A549 (cell line): ENCODE data around the gene TIGD1. TPM values are rescaled to one million over a fixed set of nuclear protein-coding genes. Genes with fewer than 3 reads are reported as not detected.

Experiments
- ATAC-seq, 2 experiments: fragments of 200-7000 bp in 1 of 2; fragments of >200 bp in 1 of 2; cut with Nextera tagmentation in 1 of 2; cut with Tn5 transposase in 1 of 2; 3 replicates each; pipeline versions ENCODE4 v1.8.0 to v1.9.1; 2018 to 2020; ENCODE audit warnings: mild to moderate bottlenecking in 1 of 2, moderate library complexity in 1 of 2
- CTCF ChIA-PET: fragments of 300-600 bp; sonication (Branson Sonifier 250); formaldehyde crosslinking; extraction: SDS; loops from one replicate; lab custom pipeline; 2021; ENCODE audit warnings: antibody characterized with exemption, inconsistent platforms; lab: Yijun Ruan, JAX
- POLR2A ChIA-PET: fragments of 350-600 bp; formaldehyde crosslinking; extraction: SDS; loops from one replicate; lab custom pipeline; 2021; ENCODE audit warnings: antibody characterized with exemption, inconsistent platforms; lab: Yijun Ruan, JAX
- DNase-seq, 2 experiments: peaks; one replicate each; pipeline versions ENCODE4 v3.0.0 to v3.0.0-alpha.2; 2011 to 2016; ENCODE audit warnings: low read depth in 1 of 2, low spot score in 1 of 2
- FAIRE-seq: peaks from 2 replicates; lab custom pipeline; 2011; peaks lifted over from hg19 to GRCh38; lab: Jason Lieb, UNC
- H3K27ac ChIP-seq, 2 experiments: fragments of >200 bp; sonication (Bioruptor Twin); formaldehyde crosslinking; 3 replicates each; pipeline ENCODE4 v1.5.1; 2016 to 2017
- H3K4me1 ChIP-seq: fragments of >200 bp; sonication (Bioruptor Twin); formaldehyde crosslinking; 3 replicates; pipeline ENCODE4 v1.6.1; 2016
- H3K4me2 ChIP-seq: fragments of >200 bp; sonication (Bioruptor Twin); formaldehyde crosslinking; 3 replicates; pipeline ENCODE4 v1.6.1; 2016
- H3K4me3 ChIP-seq: fragments of >200 bp; sonication (Bioruptor Twin); formaldehyde crosslinking; 3 replicates; pipeline ENCODE4 v1.5.1; 2016
- H3K9me3 ChIP-seq: fragments of >200 bp; sonication (Bioruptor Twin); formaldehyde crosslinking; 3 replicates; pipeline ENCODE4 v1.6.1; 2016
- CEBPB ChIP-seq, 2 experiments: fragments of >200 bp in 1 of 2; sonication (Bioruptor Twin) in 1 of 2; formaldehyde crosslinking in 1 of 2; IDR thresholded peaks; 2 replicates each; pipeline ENCODE4 v1.6.1; 2012 to 2016
- CTCF ChIP-seq: fragments of >200 bp; sonication (Bioruptor Twin); formaldehyde crosslinking; IDR thresholded peaks from 3 replicates; pipeline ENCODE4 v1.5.1; 2016
- ESRRA ChIP-seq: fragments of 150-350 bp; IDR thresholded peaks from 2 replicates; pipeline ENCODE4 v1.6.1; 2014; ENCODE audit warnings: mild to moderate bottlenecking, low read length, borderline replicate concordance
- FOSB ChIP-seq: fragments of 250-450 bp; sonication (Bioruptor Pico); IDR thresholded peaks from 2 replicates; pipeline ENCODE4 v1.5.0; 2020; ENCODE audit warnings: mild to moderate bottlenecking, moderate library complexity
- FOSL2 ChIP-seq, 2 experiments: fragments of 450-650 bp in 1 of 2; fragments of >200 bp in 1 of 2; sonication (Bioruptor Twin) in 1 of 2; formaldehyde crosslinking; IDR thresholded peaks; 2 replicates each; pipeline versions ENCODE4 v1.5.0 to v1.6.1; 2016 to 2020; ENCODE audit warnings: mild to moderate bottlenecking in 1 of 2, moderate library complexity in 1 of 2
- GATA3 ChIP-seq: IDR thresholded peaks from 2 replicates; pipeline ENCODE4 v1.6.1; 2012; ENCODE audit warnings: borderline replicate concordance
- HMGXB4 ChIP-seq: fragments of 250-450 bp; sonication (Bioruptor Pico); IDR thresholded peaks from 2 replicates; pipeline ENCODE4 v1.5.0; 2021; ENCODE audit warnings: mild to moderate bottlenecking, moderate library complexity, borderline replicate concordance
- JUNB ChIP-seq: fragments of >200 bp; sonication (Bioruptor Twin); formaldehyde crosslinking; IDR thresholded peaks from 2 replicates; pipeline ENCODE4 v1.6.1; 2016
- KDM1A ChIP-seq: fragments of 200-600 bp; sonication (generic); IDR thresholded peaks from 2 replicates; pipeline ENCODE4 v1.6.1; 2016; ENCODE audit warnings: low read depth, mild to moderate bottlenecking
- NFE2L2 ChIP-seq: fragments of 150-350 bp; conservative IDR thresholded peaks from 2 replicates; pipeline ENCODE4 v1.6.1; 2014; ENCODE audit warnings: low read length
- NPAS2 ChIP-seq: fragments of 250-450 bp; sonication (Bioruptor Pico); IDR thresholded peaks from 2 replicates; pipeline ENCODE4 v1.8.0; 2022; ENCODE audit warnings: mild to moderate bottlenecking, moderate library complexity, borderline replicate concordance
- NR3C1 ChIP-seq: fragments of >200 bp; sonication (Bioruptor Twin); formaldehyde crosslinking; IDR thresholded peaks from 3 replicates; pipeline ENCODE4 v1.6.1; 2017
- POLR2A ChIP-seq: IDR thresholded peaks from 2 replicates; pipeline ENCODE4 v1.6.1; 2012; ENCODE audit warnings: mild to moderate bottlenecking, low read length
- RAD21 ChIP-seq, 2 experiments: fragments of >200 bp in 1 of 2; sonication (Bioruptor Twin) in 1 of 2; formaldehyde crosslinking in 1 of 2; IDR thresholded peaks in 1 of 2; conservative IDR thresholded peaks in 1 of 2; 2 replicates in 1 of 2; 3 replicates in 1 of 2; pipeline ENCODE4 v1.6.1; 2012 to 2018; ENCODE audit warnings: inconsistent platforms in 1 of 2
- RARB ChIP-seq: fragments of 250-450 bp; sonication (Bioruptor Pico); IDR thresholded peaks from 2 replicates; pipeline ENCODE4 v1.8.0; 2021; ENCODE audit warnings: mild to moderate bottlenecking, moderate library complexity
- RFX5 ChIP-seq: fragments of 450-650 bp; IDR thresholded peaks from 2 replicates; pipeline ENCODE4 v1.7.1; 2014; ENCODE audit warnings: antibody characterized with exemption, mild to moderate bottlenecking, moderate library complexity
- RNF2 ChIP-seq: fragments of 200-600 bp; sonication (generic); IDR thresholded peaks from 2 replicates; pipeline ENCODE4 v1.6.1; 2016; ENCODE audit warnings: low read depth, mild to moderate bottlenecking, antibody characterized with exemption, moderate library complexity, borderline replicate concordance
- SMC3 ChIP-seq: fragments of >200 bp; sonication (Bioruptor Twin); formaldehyde crosslinking; IDR thresholded peaks from 3 replicates; pipeline ENCODE4 v1.6.1; 2018; ENCODE audit warnings: inconsistent platforms
- ZSCAN20 ChIP-seq: fragments of 250-450 bp; sonication (Bioruptor Pico); IDR thresholded peaks from 2 replicates; pipeline ENCODE4 v1.8.0; 2022; ENCODE audit warnings: mild to moderate bottlenecking, moderate library complexity
- WGBS: methylation state at CpG from one replicate; pipeline ENCODE4 v1.1.6; 2017; ENCODE audit errors: missing lambda C conversion rate; 5-methylcytosine and 5-hydroxymethylcytosine counted together
- polyA plus RNA-seq, 4 experiments: library from polyadenylated mRNA; depleted of rRNA in 3 of 4; stranded (reverse); fragments of >200 nt; fragmentation: RNase III in 1 of 4; extraction: RNeasy Plus Mini Kit Qiagen cat#74134 plus additional on column Dnase treatment in 1 of 4; gene quantifications; 2 replicates in 3 of 4; 3 replicates in 1 of 4; pipeline ENCODE4 v1.2.3, GENCODE V29; 2011 to 2017
- TF ChIP-seq, protein P1 (sequence below): IDR thresholded peaks from 2 replicates; pipeline ENCODE4 v1.6.1; 2012
- TF ChIP-seq, protein P2 (sequence below): IDR thresholded peaks from 2 replicates; pipeline ENCODE4 v1.6.1; 2012; ENCODE audit warnings: low read depth, borderline replicate concordance

Gene TIGD1
- polyA plus RNA-seq, 2 of the 4 experiments (the other 2 are of a cell fraction) = 5.7 to 10.5 TPM

- FAIRE-seq (no peak), DNase-seq (no peak), ATAC-seq (no peak)
- peaks cover 17% of the 10 kb centered on the region; the same call in 1 of the 3 replicates for H3K4me1 ChIP-seq
- TF ChIP-seq NFE2L2 = no peak
- no peak for TF ChIP-seq JUNB
- no peak for TF ChIP-seq RARB
- no peak for TF ChIP-seq KDM1A
- no peak for TF ChIP-seq HMGXB4 (CRISPR knock-in tag)
- no peak for TF ChIP-seq ESRRA
- TF ChIP-seq NR3C1 = no peak
- no peak for TF ChIP-seq NPAS2 (CRISPR knock-in tag)
- TF ChIP-seq FOSB (CRISPR knock-in tag) = no peak
- TF ChIP-seq RFX5 = no peak
- TF ChIP-seq POLR2A = no peak
- no peak for TF ChIP-seq RNF2
- TF ChIP-seq FOSL2 (IDR thresholded peaks at IDR 0.05) = no peak
- no peak for TF ChIP-seq FOSL2 (CRISPR knock-in tag; IDR thresholded peaks at IDR 0.05)
- no peak for TF ChIP-seq CEBPB (IDR thresholded peaks at IDR 0.05)
- no peak for TF ChIP-seq GATA3
- H3K4me3 ChIP-seq = no peak overlapping the region
- ChIA-PET CTCF (interaction anchor here (0.9 to 8.2 kb wide), 21 partner anchors 8 to 724 kb away, joined by 3 to 107 read pairs (median 5); no protein-coding TSS in a partner anchor), POLR2A (interaction anchor here (2.6 kb wide), 1 partner anchor 26 kb away, joined by 13 read pairs; the partner anchor contains the start of genes EIF4E2 and TIGD1)
- H3K27ac ChIP-seq = no peak overlapping the region
- 55% methylated on average over 2 of the region's 6 CpGs for WGBS
- peak overlapping the region; percentile 93 for H3K4me2 ChIP-seq
- H3K9me3 ChIP-seq = no peaks in the 10 kb centered on the region
These were observed 25.6 kb downstream of the TIGD1 start for GRCh38 chr2:232524771-232525170.

GRCh38 chr2:232523682-232524597 lies 26.4 kb downstream of the TIGD1 start:
- ATAC-seq (peak; percentile 69 to 82), DNase-seq (peak; percentile 78 to 88), FAIRE-seq (no peak)
- CTCF ChIA-PET = interaction anchor here (0.5 to 8.2 kb wide), 35 partner anchors 8 to 1728 kb away, joined by 3 to 107 read pairs (median 4); no protein-coding TSS in a partner anchor
- Histone ChIP-seq H3K27ac (peak overlapping the region; percentile 49 to 87; a peak in 5 of 6 replicates), H3K9me3 (no peaks in the 10 kb centered on the region), H3K4me1 (peaks cover 17% of the 10 kb centered on the region; the same call in 1 of the 3 replicates), H3K4me3 (peak overlapping the region; percentile 45), H3K4me2 (peak overlapping the region; percentile 93)
- WGBS = under 1% methylated on average over 13 of the region's 75 CpGs
- POLR2A ChIA-PET = interaction anchor here (0.6 to 2.6 kb wide), 3 partner anchors 27 to 623 kb away, joined by 3 to 13 read pairs (median 3); partner anchors contain the start of genes EIF4E2 and TIGD1
- TF ChIP-seq, protein P1, sequence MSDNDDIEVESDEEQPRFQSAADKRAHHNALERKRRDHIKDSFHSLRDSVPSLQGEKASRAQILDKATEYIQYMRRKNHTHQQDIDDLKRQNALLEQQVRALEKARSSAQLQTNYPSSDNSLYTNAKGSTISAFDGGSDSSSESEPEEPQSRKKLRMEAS = peak; percentile 47; the same call in 1 of the 2 replicates
- TF ChIP-seq, protein P2, sequence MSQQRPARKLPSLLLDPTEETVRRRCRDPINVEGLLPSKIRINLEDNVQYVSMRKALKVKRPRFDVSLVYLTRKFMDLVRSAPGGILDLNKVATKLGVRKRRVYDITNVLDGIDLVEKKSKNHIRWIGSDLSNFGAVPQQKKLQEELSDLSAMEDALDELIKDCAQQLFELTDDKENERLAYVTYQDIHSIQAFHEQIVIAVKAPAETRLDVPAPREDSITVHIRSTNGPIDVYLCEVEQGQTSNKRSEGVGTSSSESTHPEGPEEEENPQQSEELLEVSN = peak; percentile 20; the same call in 1 of the 2 replicates
- TF ChIP-seq CTCF (peak; percentile 58), POLR2A (no peak; the same call in 1 of the 2 replicates), ZSCAN20 (CRISPR knock-in tag) (no peak), SMC3 (peak; percentile 23; the same call in 1 of the 3 replicates), NPAS2 (CRISPR knock-in tag) (no peak), RAD21 (conservative IDR thresholded peaks at IDR 0.05 in 1 of 2, IDR thresholded peaks at IDR 0.05 in 1 of 2) (peak in 1 of 2 experiments; percentile 27; a peak in 1 of 5 replicates)
